HCT116 (cell line): ENCODE results near the gene SERINC5. TPM values are rescaled to one million over a fixed set of nuclear protein-coding genes. Genes with fewer than 3 reads are reported as not detected.

Experiments
- ATAC-seq: fragments of 200-7000 bp; cut with Tn5 transposase; 2 replicates; pipeline ENCODE4 v1.9.1; 2020; ENCODE audit warnings: mild to moderate bottlenecking, moderate library complexity
- BruUV-seq: library from RNA; stranded (reverse); fragments of 400-500 nt; replicated peaks from 2 replicates; lab custom pipeline; 2021; lab: Mats Ljungman, UMichigan
- CTCF ChIA-PET: fragments of 300-600 bp; sonication (Branson Sonifier 250); formaldehyde crosslinking; loops from one replicate; lab custom pipeline; 2021; ENCODE audit warnings: antibody characterized with exemption; lab: Charles Lee
- POLR2A ChIA-PET: fragments of 300-600, 350-600 bp; sonication (Branson Sonifier 250); formaldehyde crosslinking; loops from one replicate; lab custom pipeline; 2021; ENCODE audit warnings: antibody characterized with exemption; lab: Charles Lee
- RAD21 ChIA-PET, 2 experiments: fragments of 300-600 bp; sonication (Branson Sonifier 250); formaldehyde crosslinking; loops; one replicate each; lab custom pipeline; 2023; ENCODE audit warnings: low total read pairs in 2 of 2; ENCODE audit not compliant: uncharacterized antibody in 2 of 2, unreplicated experiment in 2 of 2, low non-redundant PET in 1 of 2; lab: Charles Lee
- DNase-seq: peaks from one replicate; pipeline ENCODE4 v3.0.0-alpha.2; 2010; ENCODE audit warnings: low read depth, low spot score
- H2AFZ ChIP-seq: fragments of 200-600 bp; shearing (Covaris generic), sonication (generic); 2 replicates; pipeline ENCODE4 v1.6.1; 2017; ENCODE audit warnings: low read depth, mixed run types, mixed read lengths, antibody characterized with exemption, low read length; ENCODE audit not compliant: poor library complexity, severe bottlenecking
- H3K27ac ChIP-seq: 2 replicates; pipeline ENCODE4 v1.5.1; 2012; ENCODE audit warnings: low read depth, low read length
- H3K27me3 ChIP-seq: fragments of 200-600 bp; sonication (generic); 2 replicates; pipeline ENCODE4 v1.6.1; 2016; ENCODE audit warnings: mixed run types, low read length, mixed read lengths; ENCODE audit not compliant: insufficient read depth
- H3K36me3 ChIP-seq, 2 experiments: fragments of 200-500 bp in 1 of 2; fragments of 200-600 bp in 1 of 2; sonication (Bioruptor generic) in 1 of 2; sonication (generic) in 1 of 2; 2 replicates each; pipeline versions ENCODE4 v1.5.1 to v1.6.1; 2014 to 2016; ENCODE audit warnings: low read length in 2 of 2, inconsistent platforms in 1 of 2, mixed read lengths in 1 of 2, mixed run types in 1 of 2; ENCODE audit not compliant: insufficient read depth in 2 of 2, control insufficient read depth in 1 of 2
- H3K4me1 ChIP-seq, 2 experiments: fragments of 200-600 bp in 1 of 2; sonication (generic) in 1 of 2; 2 replicates each; pipeline versions ENCODE4 v1.5.1 to v1.6.1; 2012 to 2017; ENCODE audit warnings: low read length in 2 of 2, inconsistent platforms in 1 of 2, mild to moderate bottlenecking in 1 of 2, mixed read lengths in 1 of 2, mixed run types in 1 of 2, moderate library complexity in 1 of 2; ENCODE audit not compliant: insufficient read depth in 2 of 2, control insufficient read depth in 1 of 2
- H3K4me2 ChIP-seq: fragments of 200-600 bp; sonication (generic); 2 replicates; pipeline ENCODE4 v1.6.1; 2017; ENCODE audit warnings: mixed run types, low read length, mixed read lengths
- H3K4me3 ChIP-seq, 2 experiments: fragments of 200-600 bp in 1 of 2; sonication (generic) in 1 of 2; replicated peaks in 1 of 2; 2 replicates each; pipeline ENCODE4 v1.5.1; 2011 to 2016; ENCODE audit warnings: low read length in 2 of 2, control low read depth in 1 of 2, low read depth in 1 of 2, mild to moderate bottlenecking in 1 of 2, mixed read lengths in 1 of 2, mixed run types in 1 of 2
- H3K79me2 ChIP-seq: fragments of 200-600 bp; sonication (generic); 2 replicates; pipeline ENCODE4 v1.6.1; 2017; ENCODE audit warnings: mild to moderate bottlenecking, mixed run types, low read length, moderate library complexity, mixed read lengths; ENCODE audit not compliant: insufficient read depth
- H3K9ac ChIP-seq: fragments of 200-600 bp; sonication (generic); 2 replicates; pipeline ENCODE4 v1.6.1; 2016; ENCODE audit warnings: low read length, mixed read lengths
- H3K9me2 ChIP-seq: fragments of 200-600 bp; sonication (generic), shearing (Covaris generic); 2 replicates; pipeline ENCODE4 v1.6.1; 2017; ENCODE audit warnings: mixed run types, mild to moderate bottlenecking, moderate library complexity; ENCODE audit not compliant: insufficient read depth
- H3K9me3 ChIP-seq, 2 experiments: fragments of 200-500 bp in 1 of 2; fragments of 200-600 bp in 1 of 2; sonication (Bioruptor generic) in 1 of 2; sonication (generic) in 1 of 2; 2 replicates each; pipeline ENCODE4 v1.6.1; 2014 to 2017; ENCODE audit warnings: low read length in 2 of 2, mixed read lengths in 2 of 2, inconsistent platforms in 1 of 2, low read depth in 1 of 2, mild to moderate bottlenecking in 1 of 2, mixed run types in 1 of 2, moderate library complexity in 1 of 2; ENCODE audit not compliant: control insufficient read depth in 1 of 2, insufficient read depth in 1 of 2
- H4K20me1 ChIP-seq: fragments of 200-600 bp; sonication (generic), shearing (Covaris generic); 2 replicates; pipeline ENCODE4 v1.6.1; 2017; ENCODE audit warnings: mixed run types, mild to moderate bottlenecking, moderate library complexity; ENCODE audit not compliant: insufficient read depth
- ATF3 ChIP-seq: IDR thresholded peaks from 2 replicates; pipeline ENCODE4 v1.6.1; 2012
- CBX3 ChIP-seq: IDR thresholded peaks from 2 replicates; pipeline ENCODE4 v1.6.1; 2012; ENCODE audit warnings: low read depth
- CTCF ChIP-seq, 3 experiments: fragments of 200-600 bp in 1 of 3; sonication (generic) in 1 of 3; IDR thresholded peaks in 2 of 3; conservative IDR thresholded peaks in 1 of 3; 2 replicates each; pipeline ENCODE4 v1.5.1; 2012 to 2017; ENCODE audit warnings: low read depth in 2 of 3, low read length in 2 of 3, antibody characterized with exemption in 1 of 3, borderline replicate concordance in 1 of 3, control low read depth in 1 of 3, mild to moderate bottlenecking in 1 of 3, mixed read lengths in 1 of 3, mixed run types in 1 of 3, moderate library complexity in 1 of 3; ENCODE audit not compliant: insufficient read depth in 1 of 3
- ELF1 ChIP-seq: IDR thresholded peaks from 2 replicates; pipeline ENCODE4 v1.6.1; 2012; ENCODE audit warnings: low read depth, borderline replicate concordance
- EZH2 ChIP-seq: fragments of 200-600 bp; sonication (generic); IDR thresholded peaks from 2 replicates; pipeline ENCODE4 v1.6.1; 2017; ENCODE audit warnings: antibody characterized with exemption, mixed run types
- EZH2phosphoT487 ChIP-seq: fragments of 200-600 bp; IDR thresholded peaks from 2 replicates; pipeline ENCODE4 v1.6.1; 2018; ENCODE audit warnings: antibody characterized with exemption, borderline replicate concordance
- FOSL1 ChIP-seq: IDR thresholded peaks from 2 replicates; pipeline ENCODE4 v1.6.1; 2012; ENCODE audit warnings: low read depth
- MAX ChIP-seq: IDR thresholded peaks from 2 replicates; pipeline ENCODE4 v1.6.1; 2012
- POLR2AphosphoS5 ChIP-seq: IDR thresholded peaks from 2 replicates; pipeline ENCODE4 v1.6.1; 2011; ENCODE audit warnings: mild to moderate bottlenecking, low read depth, low read length, moderate library complexity
- RAD21 ChIP-seq: IDR thresholded peaks from 2 replicates; pipeline ENCODE4 v1.6.1; 2012; ENCODE audit warnings: low read depth, mild to moderate bottlenecking
- SIN3A ChIP-seq: IDR thresholded peaks from 2 replicates; pipeline ENCODE4 v1.6.1; 2012; ENCODE audit warnings: low read depth
- SRF ChIP-seq: IDR thresholded peaks from 2 replicates; pipeline ENCODE4 v1.6.1; 2012; ENCODE audit warnings: low read depth
- ZBTB33 ChIP-seq: IDR thresholded peaks from 2 replicates; pipeline ENCODE4 v1.6.1; 2011; ENCODE audit warnings: mild to moderate bottlenecking, low read length, moderate library complexity; ENCODE audit not compliant: insufficient replicate concordance; ENCODE audit errors: extremely low read depth
- ZNF274 ChIP-seq: fragments of 200-500 bp; sonication (Bioruptor generic); IDR thresholded peaks from 2 replicates; pipeline ENCODE4 v1.6.1; 2014; ENCODE audit warnings: mild to moderate bottlenecking, low read depth, low read length, inconsistent platforms
- intact Hi-C: fragments of 100-400 bp; cut with micrococcal nuclease; formaldehyde crosslinking; loops from 2 replicates; pipeline ENCODE4 v1.10.0; 2022
- total RNA-seq: library from RNA; stranded (reverse); gene quantifications from one replicate; pipeline ENCODE4 v1.2.1, GENCODE V29; 2021; ENCODE audit not compliant: unreplicated experiment

The SERINC5 gene
- total RNA-seq, 1 experiment from 2014 or later = 39.3 TPM

- no peaks in the 10 kb centered on the region for H3K79me2 ChIP-seq
- no peaks in the 10 kb centered on the region for H3K36me3 ChIP-seq
- ATAC-seq = no peak
- H2AFZ ChIP-seq = no peak overlapping the region
- no peak overlapping the region for H3K27ac ChIP-seq
- ChIA-PET CTCF (no interaction called here), RAD21 (no interaction called here), POLR2A (no interaction called here)
- intact Hi-C loops = no loop called here
- TF ChIP-seq MAX (no peak), CTCF (IDR thresholded peaks at IDR 0.05 in 2 of 3, conservative IDR thresholded peaks at IDR 0.05 in 1 of 3; ENCODE audit: borderline replicate concordance in 1 of 3, insufficient read depth in 1 of 3, low read depth in 2 of 3, low read length in 2 of 3) (no peak), ELF1 (no peak), POLR2AphosphoS5 (no peak), ZBTB33 (no peak), CBX3 (no peak), EZH2 (no peak), ZNF274 (no peak), SIN3A (no peak), SRF (no peak), ATF3 (no peak), FOSL1 (no peak), EZH2phosphoT487 (no peak), RAD21 (no peak)
- no peak for DNase-seq
- H4K20me1 ChIP-seq = no peaks in the 10 kb centered on the region
- no peaks in the 10 kb centered on the region for H3K4me1 ChIP-seq
- no peaks in the 10 kb centered on the region for H3K27me3 ChIP-seq
- no TSS peak for BruUV-seq
- no peak overlapping the region for H3K9ac ChIP-seq
- H3K9me2 ChIP-seq = no peaks in the 10 kb centered on the region
- no peaks in the 10 kb centered on the region for H3K9me3 ChIP-seq
- H3K4me3 ChIP-seq = no peak overlapping the region
- no peak overlapping the region for H3K4me2 ChIP-seq
Observed at GRCh38 chr5:80105698-80106439, 150.0 kb downstream of the SERINC5 start.
